Measurements from ENCODE around the gene FREM1.

GRCh38 chr9:14936491-14936890, 26.3 kb upstream of the FREM1 start:
- TF ChIP-seq, protein P1, sequence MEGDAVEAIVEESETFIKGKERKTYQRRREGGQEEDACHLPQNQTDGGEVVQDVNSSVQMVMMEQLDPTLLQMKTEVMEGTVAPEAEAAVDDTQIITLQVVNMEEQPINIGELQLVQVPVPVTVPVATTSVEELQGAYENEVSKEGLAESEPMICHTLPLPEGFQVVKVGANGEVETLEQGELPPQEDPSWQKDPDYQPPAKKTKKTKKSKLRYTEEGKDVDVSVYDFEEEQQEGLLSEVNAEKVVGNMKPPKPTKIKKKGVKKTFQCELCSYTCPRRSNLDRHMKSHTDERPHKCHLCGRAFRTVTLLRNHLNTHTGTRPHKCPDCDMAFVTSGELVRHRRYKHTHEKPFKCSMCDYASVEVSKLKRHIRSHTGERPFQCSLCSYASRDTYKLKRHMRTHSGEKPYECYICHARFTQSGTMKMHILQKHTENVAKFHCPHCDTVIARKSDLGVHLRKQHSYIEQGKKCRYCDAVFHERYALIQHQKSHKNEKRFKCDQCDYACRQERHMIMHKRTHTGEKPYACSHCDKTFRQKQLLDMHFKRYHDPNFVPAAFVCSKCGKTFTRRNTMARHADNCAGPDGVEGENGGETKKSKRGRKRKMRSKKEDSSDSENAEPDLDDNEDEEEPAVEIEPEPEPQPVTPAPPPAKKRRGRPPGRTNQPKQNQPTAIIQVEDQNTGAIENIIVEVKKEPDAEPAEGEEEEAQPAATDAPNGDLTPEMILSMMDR (IDR thresholded peaks at IDR 0.05) = no peak
- no peak for TF ChIP-seq TCF12 (IDR thresholded peaks at IDR 0.05)
- no peak for TF ChIP-seq JUND (IDR thresholded peaks at IDR 0.05)
- TF ChIP-seq, protein P2, sequence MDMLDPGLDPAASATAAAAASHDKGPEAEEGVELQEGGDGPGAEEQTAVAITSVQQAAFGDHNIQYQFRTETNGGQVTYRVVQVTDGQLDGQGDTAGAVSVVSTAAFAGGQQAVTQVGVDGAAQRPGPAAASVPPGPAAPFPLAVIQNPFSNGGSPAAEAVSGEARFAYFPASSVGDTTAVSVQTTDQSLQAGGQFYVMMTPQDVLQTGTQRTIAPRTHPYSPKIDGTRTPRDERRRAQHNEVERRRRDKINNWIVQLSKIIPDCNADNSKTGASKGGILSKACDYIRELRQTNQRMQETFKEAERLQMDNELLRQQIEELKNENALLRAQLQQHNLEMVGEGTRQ (IDR thresholded peaks at IDR 0.05; ENCODE audit: borderline replicate concordance, low read depth, low read length) = no peak
- TF ChIP-seq FOXM1 (IDR thresholded peaks at IDR 0.05; ENCODE audit: low read depth) = no peak
- TF ChIP-seq YY1 (IDR thresholded peaks at IDR 0.05; ENCODE audit: low read depth) = no peak
- TF ChIP-seq TAF1 (IDR thresholded peaks at IDR 0.05; ENCODE audit: borderline replicate concordance, low read depth, low read length) = no peak
- TF ChIP-seq SIN3A (IDR thresholded peaks at IDR 0.05; ENCODE audit: borderline replicate concordance, low read depth, low read length) = no peak
- TF ChIP-seq, protein P3, sequence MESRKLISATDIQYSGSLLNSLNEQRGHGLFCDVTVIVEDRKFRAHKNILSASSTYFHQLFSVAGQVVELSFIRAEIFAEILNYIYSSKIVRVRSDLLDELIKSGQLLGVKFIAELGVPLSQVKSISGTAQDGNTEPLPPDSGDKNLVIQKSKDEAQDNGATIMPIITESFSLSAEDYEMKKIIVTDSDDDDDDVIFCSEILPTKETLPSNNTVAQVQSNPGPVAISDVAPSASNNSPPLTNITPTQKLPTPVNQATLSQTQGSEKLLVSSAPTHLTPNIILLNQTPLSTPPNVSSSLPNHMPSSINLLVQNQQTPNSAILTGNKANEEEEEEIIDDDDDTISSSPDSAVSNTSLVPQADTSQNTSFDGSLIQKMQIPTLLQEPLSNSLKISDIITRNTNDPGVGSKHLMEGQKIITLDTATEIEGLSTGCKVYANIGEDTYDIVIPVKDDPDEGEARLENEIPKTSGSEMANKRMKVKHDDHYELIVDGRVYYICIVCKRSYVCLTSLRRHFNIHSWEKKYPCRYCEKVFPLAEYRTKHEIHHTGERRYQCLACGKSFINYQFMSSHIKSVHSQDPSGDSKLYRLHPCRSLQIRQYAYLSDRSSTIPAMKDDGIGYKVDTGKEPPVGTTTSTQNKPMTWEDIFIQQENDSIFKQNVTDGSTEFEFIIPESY (IDR thresholded peaks at IDR 0.05; ENCODE audit: borderline replicate concordance, low read depth) = no peak
- no peak for TF ChIP-seq POLR2AphosphoS5 (IDR thresholded peaks at IDR 0.05; ENCODE audit: low read depth, low read length)
- TF ChIP-seq, protein P4, sequence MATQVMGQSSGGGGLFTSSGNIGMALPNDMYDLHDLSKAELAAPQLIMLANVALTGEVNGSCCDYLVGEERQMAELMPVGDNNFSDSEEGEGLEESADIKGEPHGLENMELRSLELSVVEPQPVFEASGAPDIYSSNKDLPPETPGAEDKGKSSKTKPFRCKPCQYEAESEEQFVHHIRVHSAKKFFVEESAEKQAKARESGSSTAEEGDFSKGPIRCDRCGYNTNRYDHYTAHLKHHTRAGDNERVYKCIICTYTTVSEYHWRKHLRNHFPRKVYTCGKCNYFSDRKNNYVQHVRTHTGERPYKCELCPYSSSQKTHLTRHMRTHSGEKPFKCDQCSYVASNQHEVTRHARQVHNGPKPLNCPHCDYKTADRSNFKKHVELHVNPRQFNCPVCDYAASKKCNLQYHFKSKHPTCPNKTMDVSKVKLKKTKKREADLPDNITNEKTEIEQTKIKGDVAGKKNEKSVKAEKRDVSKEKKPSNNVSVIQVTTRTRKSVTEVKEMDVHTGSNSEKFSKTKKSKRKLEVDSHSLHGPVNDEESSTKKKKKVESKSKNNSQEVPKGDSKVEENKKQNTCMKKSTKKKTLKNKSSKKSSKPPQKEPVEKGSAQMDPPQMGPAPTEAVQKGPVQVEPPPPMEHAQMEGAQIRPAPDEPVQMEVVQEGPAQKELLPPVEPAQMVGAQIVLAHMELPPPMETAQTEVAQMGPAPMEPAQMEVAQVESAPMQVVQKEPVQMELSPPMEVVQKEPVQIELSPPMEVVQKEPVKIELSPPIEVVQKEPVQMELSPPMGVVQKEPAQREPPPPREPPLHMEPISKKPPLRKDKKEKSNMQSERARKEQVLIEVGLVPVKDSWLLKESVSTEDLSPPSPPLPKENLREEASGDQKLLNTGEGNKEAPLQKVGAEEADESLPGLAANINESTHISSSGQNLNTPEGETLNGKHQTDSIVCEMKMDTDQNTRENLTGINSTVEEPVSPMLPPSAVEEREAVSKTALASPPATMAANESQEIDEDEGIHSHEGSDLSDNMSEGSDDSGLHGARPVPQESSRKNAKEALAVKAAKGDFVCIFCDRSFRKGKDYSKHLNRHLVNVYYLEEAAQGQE (IDR thresholded peaks at IDR 0.05; ENCODE audit: low read depth, low read length) = no peak
- TF ChIP-seq FOSL2 (IDR thresholded peaks at IDR 0.05; ENCODE audit: borderline replicate concordance, low read depth) = no peak
